22Rv1 (cell line): ENCODE measurements around the gene RNF167.

Experiments used
- CTCF ChIP-seq: fragments of 450-650 bp; IDR thresholded peaks from 2 replicates; pipeline ENCODE4 v1.5.1; 2017; ENCODE audit warnings: mild to moderate bottlenecking
- ZFX ChIP-seq: fragments of 450-650 bp; IDR thresholded peaks from 2 replicates; pipeline ENCODE4 v1.6.1; 2017; ENCODE audit warnings: antibody characterized with exemption, borderline replicate concordance

GRCh38 chr17:4940555-4941318 is 669 bp downstream of the RNF167 start:
- TF ChIP-seq CTCF (no peak), ZFX (no peak)
